Activated gamma-delta T cell treated with anti-CD3 and anti-CD28 coated beads, Interleukin-2, amount 50 U/mL, for 16 hours (primary cell): ENCODE measurements around the gene TMEM54.

Experiments used
- DNase-seq: peaks from one replicate; pipeline ENCODE4 v3.0.0-alpha.2; 2020; ENCODE audit warnings: low read depth

Gene TMEM54

DNA sequence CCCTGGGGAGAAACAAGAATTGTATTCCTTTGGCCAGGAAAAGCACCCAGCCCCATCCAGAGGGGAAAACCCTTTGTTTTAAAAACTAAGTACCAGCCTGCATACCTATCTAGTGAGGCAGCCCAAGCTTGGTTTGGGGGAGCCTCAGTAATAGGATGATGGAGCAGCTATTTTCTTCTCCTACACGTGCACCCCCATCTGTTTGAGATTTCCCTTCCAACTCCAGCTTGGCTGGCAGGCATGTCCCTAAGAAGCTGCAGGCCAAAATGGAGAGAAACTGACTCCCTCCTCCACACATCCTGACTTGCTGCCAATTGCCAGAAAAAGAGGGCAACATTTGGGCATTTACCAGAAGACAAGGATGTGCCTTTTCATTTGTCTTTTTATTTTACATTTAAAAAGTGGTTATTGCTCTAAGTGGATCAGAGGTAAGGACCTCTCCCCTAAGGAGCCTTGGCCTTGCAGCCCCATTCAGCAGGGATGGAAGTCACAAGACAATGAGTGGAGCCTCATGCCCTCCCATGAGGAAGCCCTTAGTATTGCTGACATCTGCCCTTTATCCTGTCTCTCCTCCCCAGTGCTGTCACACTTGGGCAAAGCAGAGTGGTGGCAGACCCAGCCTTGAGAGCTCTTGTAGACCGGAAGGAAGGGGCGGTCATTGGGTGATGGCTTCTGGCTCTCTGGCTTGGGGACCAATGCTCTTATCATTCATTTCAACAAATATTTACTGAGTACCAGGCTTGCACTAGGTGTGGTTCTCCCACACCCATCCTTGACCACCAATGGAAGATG, 39.1 kb downstream of the TMEM54 start:
- no peak for DNase-seq

DNA sequence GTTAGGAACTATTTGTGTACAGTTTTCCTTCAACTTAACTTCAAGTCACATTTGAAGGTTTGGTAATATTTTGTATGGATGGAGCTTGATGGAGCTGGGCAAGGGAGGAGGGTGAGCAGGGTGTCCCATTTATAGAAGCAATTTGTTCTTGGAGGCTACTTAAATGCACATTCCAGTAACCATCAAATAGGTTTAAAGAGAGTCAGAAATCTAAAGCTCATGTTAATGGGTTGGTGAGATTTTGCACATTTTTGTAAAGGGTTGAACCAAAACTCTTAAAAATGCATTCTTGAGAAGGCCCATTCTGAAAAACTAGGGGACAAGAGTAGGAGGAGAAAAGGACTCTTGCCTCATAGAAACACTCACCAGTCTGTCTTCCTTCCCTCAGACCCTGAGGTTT, 40.6 kb downstream of the TMEM54 start:
- no peak for DNase-seq

DNA sequence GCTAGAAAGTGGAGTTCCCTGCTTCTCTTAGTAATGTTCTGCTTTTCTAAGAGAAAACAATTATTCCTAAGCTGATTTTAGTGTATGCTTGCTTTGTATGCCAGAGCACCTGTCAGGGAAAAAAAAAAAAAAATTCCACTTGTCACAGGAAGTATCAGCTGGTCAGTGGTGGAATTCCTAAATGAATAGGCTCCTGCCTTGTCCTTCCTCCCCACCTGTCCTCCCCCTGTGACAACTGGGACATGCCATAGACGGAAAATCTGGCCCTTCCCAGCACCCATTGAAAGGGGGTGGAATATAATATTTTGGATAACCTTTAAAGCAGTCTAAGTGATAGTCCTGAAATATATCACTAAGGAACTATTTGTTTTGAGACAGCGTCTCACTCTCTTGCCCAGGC, 41.3 kb downstream of the TMEM54 start:
- no peak for DNase-seq

DNA sequence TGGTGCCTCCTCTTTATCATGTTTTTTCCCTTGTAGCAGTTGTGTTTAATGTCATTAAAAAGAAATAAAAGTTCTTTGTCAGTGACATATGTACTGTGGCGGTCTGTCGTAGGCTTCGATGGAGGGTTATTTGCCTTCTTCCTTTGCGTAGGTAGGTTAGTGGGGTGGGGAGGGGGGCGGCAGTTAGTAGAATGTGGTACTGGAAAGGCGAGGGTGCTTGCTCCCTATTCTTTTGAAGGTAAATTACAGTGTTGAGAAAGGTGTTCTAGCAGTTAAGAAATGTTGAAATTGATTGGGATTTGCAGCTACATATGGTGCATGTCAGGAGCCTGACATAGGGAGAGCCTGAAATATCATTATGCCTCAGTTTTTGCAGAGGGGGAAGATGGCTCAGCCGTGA, 42.4 kb downstream of the TMEM54 start:
- DNase-seq = no peak

DNA sequence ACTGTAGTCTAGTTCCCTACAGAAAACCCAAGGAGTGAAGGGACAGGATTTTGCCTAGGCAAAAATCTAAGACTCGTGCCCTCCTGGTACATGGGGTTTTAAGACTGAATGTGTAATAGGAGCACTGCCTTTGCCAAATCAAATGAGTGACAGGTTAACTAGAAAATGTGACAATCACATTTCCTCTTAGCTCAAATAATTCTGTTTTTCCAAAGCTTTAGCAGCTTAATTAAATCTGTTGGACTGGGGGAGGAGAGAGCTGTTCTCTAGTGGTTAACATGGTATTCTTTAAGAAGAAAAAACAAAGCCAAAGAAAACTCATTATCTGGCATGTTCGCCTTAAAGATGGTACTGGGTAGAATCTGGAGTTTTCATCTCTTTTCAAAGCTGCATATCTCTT, 43.1 kb downstream of the TMEM54 start:
- no peak for DNase-seq

DNA sequence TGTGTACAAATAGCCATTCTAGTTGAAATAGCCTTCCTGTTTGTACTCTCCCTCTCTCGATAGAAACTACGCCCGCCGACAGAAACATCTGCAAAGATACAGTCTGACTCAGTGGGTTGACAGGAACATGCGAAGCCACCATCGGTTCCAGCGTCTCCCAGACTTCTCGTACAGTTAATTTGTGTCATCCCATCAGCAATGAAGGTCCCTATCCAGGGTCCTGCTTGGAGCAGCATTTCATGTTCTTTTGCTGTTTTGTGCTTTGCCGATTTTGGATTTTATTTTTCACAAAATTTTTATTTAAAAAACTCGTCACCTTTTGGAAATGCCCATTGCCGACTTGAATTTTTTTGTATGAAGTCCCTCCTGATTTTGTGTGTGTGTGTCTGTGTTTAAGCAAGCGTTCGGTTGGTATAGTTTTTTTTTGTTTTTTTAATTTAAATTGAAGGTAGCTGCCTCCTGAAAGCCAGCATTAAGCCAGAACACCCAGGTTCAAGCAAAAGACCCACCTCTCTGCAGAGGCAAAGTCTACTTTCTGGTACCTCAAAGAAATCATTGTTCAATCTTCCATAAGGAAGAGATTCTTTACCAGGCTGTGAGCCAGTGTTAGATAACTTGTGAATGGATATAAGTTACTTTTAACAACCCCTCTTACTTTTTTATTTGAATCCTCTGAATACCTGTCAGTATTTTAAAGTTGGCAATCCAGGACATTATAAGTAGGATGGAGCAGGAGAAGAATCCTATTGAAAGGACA, 45.1 kb downstream of the TMEM54 start:
- no peak for DNase-seq

DNA sequence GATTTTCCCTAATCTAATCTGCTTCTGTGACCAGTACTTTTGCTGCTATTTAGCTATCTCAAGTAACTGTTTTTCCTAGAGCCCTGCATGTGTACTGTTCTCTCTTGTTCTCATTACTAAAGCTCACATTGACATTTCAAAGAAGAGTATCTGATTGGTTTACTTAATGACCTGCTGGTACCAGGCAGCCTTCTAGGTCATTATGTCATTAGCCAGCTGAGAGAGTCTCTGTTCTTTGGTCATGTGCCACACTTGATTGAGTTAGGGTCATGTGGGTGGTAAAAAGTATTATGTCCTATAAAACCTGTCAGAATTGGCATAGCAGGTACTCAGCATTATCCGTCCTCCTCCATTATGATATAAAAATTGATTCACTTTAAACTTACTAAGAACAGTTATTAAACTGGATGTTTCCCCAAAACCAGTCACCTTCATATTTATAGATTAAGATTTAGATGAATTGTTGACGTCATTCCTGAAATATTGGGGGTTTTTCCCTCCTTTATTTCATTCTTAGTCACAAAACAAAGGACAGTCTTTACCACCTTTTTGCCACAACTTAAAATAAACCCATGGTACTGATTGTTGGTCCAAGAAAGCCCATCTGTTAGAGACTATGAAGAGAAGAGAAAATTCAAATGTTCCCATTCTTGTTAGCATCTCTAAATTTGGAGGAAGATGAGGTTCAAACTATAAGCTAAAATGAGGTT, 52.7 kb downstream of the TMEM54 start:
- no peak for DNase-seq
